HK-2 (cell line): ENCODE results near the gene C1QTNF7.

ENCODE experiments used
- DNase-seq: peaks from one replicate; pipeline ENCODE4 v3.0.0-alpha.2; 2018; ENCODE audit not compliant: unreplicated experiment

The C1QTNF7 gene, protein sequence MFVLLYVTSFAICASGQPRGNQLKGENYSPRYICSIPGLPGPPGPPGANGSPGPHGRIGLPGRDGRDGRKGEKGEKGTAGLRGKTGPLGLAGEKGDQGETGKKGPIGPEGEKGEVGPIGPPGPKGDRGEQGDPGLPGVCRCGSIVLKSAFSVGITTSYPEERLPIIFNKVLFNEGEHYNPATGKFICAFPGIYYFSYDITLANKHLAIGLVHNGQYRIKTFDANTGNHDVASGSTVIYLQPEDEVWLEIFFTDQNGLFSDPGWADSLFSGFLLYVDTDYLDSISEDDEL

DNA sequence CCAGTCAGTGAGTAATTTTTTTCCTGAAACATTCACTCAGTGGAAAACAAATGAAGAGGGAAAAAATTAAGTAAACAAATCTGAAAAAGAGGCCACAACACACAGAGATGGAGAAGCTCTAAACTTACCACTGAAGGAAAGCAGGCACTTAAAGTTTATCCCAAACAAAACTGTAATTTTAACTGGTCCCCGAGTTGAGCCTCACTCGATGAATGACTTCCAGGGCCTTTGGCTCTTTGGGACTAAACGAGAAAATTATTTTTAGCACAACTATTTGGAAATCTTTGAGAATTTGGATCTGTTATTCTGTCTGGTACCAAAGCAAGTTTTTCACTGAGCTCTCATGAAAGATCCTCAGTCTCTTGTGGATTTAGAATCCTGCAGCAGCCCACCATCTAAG lies at the start of gene C1QTNF7:
TSS of gene C1QTNF7 (plus strand) at position 333 of the 400 bp plus-strand sequence. CDS start 7,711 bp downstream, outside the sequence.
- DNase-seq = no peak

DNA sequence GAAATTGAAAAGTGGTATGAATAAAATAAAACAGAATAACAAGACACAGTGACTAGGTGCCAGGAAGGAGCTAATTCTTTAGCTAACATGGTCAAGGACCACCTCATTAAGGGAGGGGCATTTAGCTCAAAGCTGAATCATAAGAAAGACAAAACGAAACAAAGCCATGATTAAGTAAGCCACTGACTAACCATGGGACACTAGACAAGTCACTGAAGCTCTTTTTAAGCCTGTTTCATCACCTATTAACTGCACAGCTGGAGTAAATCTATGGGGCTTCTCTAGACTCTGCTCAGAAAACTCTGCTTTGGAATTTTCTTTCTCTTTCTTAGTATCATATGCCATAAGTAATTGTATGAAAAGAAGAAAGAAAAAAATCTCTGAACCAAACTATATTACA lies 49.8 kb upstream of the C1QTNF7 start:
- no peak for DNase-seq

DNA sequence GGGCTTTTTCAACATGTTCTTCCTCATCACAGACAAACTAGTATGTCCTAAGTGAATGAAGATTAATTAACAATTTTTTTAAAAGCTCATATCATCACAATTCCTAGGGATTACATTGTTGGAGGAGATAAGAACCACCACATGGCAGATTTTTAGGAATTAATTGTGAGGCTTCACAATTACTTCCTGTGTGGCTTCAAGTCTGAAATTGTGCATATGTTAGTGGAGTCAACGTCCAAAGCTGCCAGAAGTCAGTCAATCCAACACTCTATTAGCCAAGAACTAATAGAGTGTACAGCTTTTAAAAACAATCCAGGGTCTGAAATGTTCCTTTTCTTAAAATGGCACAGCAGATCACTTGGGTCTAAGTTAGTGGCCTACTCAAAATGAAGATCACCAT lies 49.3 kb upstream of the C1QTNF7 start:
- DNase-seq = no peak

DNA sequence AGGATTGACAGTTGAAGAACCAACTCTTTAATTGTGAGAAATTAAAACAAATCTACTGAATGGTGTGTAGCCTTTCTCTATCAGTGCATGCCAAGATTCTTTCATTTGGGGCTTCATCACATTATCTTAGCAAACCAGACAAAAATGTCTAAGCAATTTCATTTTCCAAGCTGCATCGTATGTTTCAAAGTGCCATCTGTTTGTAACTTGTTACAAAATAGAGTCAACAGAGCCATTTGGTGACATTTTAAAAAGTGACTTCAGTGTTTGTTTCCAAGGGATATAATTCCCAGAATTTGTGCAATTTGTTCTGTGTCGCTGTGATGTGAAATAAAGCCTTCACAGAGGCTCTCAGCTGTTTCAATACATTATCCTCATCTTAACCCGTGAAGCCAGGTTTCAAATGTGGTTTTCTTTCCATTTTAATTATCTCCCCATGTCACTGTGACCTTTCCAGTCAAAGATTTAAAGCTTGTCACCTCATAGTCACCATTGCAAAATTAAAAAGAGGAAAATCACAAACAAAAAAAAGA lies 46.0 kb upstream of the C1QTNF7 start:
- no peak for DNase-seq

DNA sequence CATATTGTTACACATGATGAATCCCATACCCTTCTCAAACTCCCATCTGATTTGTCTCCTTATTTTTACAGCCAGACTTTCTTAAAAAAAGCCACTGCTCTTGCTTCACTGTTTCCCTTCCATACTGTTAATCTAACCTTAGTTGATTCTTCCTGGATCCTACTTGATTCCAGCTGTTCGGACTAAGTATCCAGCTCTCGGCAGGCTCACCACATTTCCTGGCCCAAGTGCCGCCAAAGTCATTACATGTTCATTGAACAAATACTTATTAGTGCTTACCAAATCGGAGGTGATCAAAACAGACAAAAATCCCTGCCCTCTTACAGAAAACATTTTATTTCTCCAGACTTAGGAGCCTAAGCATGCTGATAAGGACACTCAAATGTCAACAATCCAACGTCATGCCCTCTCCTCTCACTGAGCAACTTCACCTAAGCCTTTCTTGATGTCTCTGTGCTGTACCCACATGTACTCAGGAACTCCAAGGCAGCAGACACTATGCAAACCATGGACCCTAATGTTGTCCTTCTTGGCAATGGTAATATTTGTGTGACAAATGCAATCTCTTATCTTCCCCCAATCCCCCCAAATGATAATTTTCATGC lies 45.1 kb upstream of the C1QTNF7 start:
- no peak for DNase-seq

DNA sequence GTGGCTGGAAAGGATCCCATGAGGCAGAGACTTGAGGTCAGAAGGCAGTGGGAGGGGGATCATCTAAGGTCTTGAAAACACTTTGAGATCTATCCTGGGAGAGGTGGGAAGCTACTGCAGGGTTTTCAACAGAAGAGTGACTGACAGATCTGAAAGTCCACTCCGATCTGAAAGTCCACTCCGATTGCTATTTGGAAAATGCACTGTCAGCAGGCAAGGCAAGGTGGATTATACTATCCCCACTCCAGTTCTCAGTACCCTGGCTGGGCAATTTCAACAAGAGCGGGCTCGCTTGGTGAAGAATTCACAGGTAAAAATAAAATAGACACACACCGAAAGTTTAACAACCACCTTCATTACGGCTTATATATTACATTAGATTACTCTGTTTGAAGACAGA lies 42.3 kb upstream of the C1QTNF7 start:
- DNase-seq = no peak

DNA sequence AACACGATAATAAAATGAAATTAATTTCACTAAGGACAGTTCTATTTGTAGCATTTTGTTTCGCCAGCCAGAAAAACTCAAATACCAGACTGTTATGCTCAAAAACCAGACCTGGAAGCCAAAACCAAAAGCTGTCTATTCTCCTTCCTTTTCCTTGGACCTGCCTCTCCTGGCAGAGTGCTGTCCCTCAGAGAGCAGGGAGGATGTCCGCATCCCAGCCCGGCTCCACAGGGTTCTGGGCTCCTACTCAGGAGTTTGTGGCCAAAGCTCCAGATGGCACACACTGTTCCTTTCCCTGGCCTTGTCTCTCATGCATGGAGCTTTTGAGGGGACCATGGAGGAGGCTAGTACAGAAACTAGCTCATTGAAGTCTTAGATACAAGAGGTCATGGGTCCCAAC lies 41.9 kb upstream of the C1QTNF7 start:
- no peak for DNase-seq

DNA sequence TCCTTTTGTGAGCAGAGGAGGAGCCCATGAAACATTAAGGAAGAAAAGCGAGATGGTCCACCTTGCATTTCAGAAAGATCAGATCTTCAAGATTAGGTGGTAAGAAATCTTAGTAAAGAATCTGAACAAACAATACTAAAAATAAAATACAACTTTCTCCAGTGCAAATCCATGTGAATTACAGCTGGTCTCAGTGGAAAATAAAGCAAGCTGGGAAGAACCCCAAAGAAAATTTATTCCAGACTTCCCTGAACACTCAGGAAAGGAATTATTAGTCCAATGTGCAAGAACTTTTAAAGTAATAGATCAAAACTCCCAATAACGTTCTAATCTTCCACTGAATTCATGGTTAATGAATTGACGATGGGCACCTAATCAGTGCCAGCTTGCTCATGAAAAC lies 37.3 kb upstream of the C1QTNF7 start:
- DNase-seq = no peak

DNA sequence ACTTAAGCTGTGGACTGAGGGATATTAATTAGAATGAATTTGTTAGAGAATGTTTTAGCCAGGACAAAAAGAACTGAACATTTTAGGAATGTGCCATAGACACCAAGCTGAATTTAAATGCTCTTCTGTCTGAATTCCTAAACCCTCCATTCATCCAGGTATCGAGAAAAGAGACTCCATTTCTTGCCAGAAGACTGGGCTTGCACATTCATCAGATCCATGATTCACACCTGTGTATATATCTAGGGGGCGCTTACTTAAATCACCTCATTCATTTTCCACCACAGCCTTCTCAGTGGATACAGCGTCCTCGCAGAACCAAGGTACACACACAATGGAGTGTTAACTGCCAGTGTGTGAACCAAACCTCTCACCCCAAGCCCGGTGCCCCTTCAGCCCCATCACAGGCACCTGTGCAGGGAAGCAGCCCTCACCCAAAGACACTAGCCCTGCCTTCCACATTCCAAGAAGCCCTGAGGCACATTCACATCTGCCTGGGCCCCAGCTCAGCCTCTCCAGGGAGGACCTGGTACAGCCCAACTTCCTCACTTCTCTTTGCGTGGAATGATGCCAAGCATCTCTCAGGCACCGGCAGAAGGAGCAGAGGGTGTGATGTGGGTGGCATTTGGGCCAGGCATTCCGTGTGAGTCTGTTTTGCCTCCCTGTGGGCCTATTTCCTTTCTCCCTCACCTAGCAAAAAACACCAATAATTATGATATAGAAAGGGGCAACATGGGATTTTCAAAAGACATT lies 35.6 kb upstream of the C1QTNF7 start:
- no peak for DNase-seq

DNA sequence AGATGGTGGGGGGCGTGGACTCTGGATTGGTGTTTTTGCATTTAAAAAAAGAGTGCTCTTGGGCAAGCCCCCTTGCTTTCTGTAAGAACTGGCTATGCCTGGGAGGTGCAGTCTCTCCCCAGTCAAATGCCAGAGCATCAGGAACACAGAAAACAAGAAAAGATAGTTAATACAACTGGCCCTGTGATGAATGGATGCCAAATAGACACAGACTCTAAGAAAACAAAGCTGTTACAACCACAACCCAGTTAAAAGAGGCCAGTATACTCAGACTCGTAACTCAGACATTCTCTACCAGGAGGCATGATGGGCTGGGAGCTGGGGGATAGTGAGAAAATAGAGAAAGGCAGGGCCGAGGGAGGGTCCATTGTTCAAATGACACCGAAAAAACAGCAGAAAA lies 32.5 kb upstream of the C1QTNF7 start:
- DNase-seq = no peak

DNA sequence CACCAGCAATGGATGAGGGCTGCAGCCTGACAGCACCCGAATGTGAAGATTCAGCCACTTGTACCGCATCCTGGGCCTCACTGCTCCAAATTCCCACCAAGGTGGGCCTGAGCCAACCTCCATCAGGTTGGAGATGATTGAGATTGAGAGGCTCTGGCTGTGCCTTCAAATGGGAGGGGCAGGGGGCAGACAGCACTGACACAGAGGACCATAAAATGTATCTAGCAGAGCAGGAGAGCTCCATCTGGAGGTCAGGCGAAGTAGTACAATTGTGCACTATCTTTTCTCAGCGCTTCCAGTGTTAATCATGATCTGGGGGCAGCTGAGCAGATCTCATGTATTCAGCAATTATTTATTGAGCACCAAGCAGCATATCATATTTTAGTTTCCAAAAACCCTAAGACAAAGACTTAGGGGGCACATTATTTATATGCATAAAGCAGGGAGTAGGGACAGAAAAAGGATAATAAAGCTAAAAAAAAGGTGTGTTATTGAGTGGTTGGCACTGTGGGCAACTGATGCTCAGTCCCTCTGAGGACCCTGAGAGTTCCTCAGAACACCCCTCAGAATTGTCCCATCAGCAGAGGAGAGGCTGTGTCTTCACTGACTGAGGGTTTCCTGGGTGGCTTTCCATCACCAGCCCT lies 31.6 kb upstream of the C1QTNF7 start:
- DNase-seq = peak; percentile 58

DNA sequence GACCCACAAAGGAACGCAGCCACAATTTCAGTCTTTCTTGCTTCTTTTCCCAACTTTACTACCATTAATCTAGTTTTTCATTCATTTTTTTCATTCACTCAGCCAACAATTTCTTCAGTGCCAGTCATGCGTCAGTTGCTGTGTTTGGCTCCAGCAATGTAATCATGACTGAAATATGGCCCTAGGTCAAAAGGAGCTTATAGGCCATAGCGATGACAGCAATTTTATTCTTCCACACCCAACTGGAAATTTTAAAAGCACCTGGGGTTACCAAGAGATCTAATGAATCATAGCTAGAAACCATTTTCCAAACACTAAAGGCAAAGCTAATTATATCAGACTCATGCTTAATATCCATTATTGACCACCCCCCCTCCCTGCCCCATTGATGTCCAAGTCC lies 29.8 kb upstream of the C1QTNF7 start:
- no peak for DNase-seq

DNA sequence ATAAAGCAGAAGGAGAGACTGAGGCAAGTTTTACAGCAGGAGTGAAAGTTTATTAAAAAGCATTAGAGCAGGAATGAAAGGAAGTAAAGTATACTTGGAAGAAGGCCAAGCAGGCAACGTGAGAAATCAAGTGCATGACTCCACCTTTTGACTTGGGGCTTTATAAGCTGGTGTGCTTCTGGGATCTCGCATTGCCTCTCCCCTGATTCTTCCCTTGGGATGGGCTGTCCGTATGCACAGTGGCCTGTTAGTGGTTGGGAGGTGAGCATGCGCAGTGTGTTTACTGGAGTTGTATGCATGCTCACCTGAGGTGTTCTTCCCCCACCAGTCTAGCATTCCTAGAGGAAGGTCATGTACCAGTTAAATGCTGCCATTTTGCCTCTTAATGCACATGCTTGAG lies 29.1 kb upstream of the C1QTNF7 start:
- no peak for DNase-seq

DNA sequence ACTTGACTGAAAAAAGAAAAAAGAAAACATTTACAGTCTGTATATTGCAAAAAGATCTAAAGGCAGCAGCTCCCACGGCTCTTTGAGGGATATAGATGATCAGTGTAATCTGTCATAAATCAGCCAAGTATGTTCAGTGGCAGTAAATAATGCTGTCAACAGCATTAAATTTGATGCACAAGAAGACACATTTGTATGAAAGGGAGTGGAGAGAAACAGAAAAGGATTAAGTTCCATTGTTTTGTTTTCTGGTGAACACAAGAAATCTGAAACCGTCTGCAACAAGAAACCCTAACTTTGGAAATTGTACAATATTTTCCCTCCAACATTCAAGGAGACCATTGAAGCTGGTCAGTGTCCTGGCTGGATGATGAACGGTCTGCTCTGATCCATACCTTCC lies 27.6 kb upstream of the C1QTNF7 start:
- no peak for DNase-seq

DNA sequence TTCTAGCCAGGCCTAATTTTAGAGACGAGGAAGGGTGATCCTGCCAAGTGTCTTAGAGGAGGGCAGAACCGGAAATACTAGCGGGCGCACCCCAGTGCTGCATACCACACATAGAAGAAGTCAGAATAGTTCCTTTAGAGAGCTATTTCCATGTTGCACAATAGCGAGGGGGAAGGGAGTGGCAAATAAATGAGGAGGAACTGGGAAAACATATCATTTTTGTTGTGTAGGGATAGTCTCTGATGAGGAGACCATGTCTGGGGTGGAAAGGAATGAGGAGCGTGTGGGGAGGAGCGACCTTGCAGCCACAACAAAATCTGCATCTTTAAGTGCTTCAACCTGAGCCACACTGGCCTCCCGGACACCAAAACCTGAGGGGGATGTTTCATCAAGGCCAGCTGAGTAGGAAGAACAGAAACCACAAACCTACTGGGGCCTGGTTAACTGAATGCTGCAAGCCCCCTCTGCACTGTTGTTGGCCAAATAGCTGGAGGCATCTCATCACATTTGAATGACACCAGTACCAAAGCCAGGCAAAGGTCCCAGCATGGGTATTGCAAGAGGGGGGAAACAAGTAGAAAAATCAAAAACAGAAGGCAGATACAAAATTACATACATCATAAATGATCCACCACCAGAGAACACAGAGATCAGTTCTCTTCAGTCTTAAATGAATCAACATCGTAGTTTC lies 26.7 kb upstream of the C1QTNF7 start:
- DNase-seq = no peak

DNA sequence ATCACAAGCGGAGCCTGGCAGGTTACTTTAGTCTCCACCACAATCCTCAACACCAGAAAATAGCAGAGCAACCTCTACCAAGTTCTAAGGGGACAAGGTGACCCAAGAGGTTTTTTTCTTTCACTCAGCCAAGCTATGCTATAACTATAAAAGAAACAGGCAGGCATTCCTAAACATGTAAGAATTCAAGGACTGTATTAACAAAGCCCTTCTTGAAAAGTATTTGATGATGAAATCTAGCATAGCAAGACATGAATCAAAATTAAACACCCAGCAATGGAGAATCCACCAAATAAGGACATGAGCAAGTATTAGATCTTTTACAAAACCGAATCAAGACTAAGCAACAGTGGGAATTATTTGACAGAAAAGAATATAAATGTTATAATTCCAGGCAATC lies 25.7 kb upstream of the C1QTNF7 start:
- DNase-seq = no peak

DNA sequence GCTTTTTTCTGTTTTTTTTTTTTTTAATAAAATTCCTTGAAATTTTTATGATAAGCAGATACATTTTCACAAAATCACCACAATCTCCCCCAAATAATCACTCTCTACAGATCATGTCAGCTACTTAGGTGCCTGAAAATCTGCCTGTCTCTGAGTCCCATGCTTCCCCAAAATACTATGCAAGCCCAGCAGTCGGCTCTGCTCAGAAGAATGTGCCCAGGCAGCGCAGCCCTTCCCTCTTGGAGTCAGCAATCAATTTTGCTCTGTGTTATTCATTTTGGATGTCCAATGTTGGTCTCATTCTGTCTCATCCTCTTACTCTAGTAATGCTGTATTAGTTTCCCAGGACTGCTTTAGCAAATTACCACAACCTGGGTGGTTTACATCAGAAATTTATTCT lies 24.9 kb upstream of the C1QTNF7 start:
- DNase-seq = no peak

DNA sequence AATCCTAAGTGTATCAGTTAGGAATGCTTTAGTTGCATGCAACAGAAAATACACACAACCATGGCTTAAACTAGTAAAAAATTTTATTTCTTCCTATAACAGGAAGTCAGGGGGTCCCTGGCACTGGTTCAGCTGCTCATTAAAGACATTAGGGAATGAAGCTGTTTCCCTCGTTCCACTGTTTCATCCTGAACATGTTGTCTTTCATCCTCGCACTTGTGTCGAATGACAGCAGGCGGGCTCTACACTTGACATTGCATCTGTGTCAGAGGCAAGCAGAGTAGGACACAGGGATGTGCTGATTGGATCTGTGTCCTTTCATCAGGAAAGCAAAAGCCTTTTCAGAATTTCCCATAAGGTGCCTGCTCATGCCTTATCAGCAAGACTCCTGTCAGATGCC lies 22.8 kb upstream of the C1QTNF7 start:
- no peak for DNase-seq

DNA sequence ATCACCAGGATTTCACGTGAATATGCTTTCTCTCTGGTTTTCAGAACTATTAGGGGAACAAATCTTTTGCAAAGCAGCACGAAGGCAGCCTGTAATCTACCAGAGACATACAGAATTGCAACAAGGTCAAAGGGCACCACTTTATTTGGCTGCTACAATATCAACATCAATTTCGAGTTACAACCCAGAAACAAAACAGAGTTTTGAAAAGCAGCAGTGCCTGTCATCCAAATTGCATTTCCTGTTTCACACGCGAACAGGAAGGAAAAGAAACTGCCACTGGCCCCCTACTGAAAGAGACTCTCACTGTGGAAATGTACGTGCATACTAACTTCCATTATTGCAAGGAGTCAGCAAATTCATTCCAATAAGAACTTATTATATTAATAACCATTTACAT lies 17.1 kb upstream of the C1QTNF7 start:
- DNase-seq = no peak

DNA sequence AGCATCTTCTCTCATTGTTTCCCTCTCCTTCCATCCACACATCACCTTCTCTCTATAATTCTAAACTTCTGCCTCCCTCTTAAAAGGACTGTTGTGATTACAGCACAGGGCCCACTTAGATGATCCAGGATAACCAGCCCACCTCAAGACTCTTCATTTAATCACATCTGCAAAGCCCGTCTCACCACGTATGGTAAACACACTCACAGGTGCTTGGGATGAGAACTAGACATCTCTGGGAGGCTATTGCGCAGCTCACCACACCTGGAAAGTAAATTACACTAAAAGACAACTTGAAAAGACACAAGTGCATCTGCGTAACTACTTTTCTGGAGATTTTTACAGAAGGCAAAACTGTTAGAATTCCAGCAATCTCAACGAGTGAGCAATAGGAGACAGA lies 15.4 kb upstream of the C1QTNF7 start:
- DNase-seq = no peak

DNA sequence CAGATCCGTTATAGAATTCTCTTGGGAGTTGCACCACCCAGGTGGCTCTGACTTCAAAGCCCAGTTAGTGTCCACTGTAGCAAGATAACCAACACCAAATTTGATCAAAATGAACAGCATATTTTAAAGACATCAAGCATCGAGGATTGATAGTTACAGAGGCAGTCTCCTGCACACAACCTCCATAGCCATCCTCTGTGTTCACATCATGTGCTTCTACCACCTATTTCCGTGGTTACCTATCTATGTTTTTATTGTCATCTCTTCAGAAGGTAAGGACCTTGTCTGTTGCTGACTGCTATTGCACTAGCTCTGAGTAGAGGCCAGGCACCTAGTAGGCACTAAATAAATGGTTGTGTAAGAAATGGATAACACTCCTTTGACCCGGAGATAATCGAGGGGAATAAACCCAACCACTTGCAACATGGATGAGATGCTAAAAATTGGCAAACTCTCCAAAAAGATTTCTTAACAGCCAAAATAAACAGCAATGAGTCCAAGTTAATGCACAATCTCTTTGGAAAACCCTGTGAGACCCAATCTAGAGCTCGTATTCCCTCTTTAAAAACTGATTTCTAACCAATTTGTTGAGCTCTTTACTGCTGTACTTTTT lies 14.7 kb upstream of the C1QTNF7 start:
- no peak for DNase-seq
